ENCODE results near the gene CACHD1. TPM values are rescaled to one million over a fixed set of nuclear protein-coding genes. Genes with fewer than 3 reads are reported as not detected.

CACHD1 gene
- total and polyA plus RNA-seq, 10 donors = 1.1 to 17.3 (median 11.4) TPM

GRCh38 chr1:64489707-64490106 lies 19.8 kb downstream of the CACHD1 start:
- Histone ChIP-seq H3K9me3 (no peaks in the 10 kb centered on the region), H3K4me1 (peaks cover 0 to under 1% (median 0%) of the 10 kb centered on the region in 6 donors), H3K27me3 (replicated peaks in 1 of 7) (peaks cover 0 to 8% (median 0%) of the 10 kb centered on the region in 7 donors), H3K36me3 (no peaks in the 10 kb centered on the region), H3K4me3 (no peak overlapping the region), H3K27ac (no peak overlapping the region)
- no peak for DNase-seq
- no peak for TF ChIP-seq POLR2A (IDR thresholded peaks at IDR 0.05)
- no peak for TF ChIP-seq POLR2AphosphoS5 (IDR thresholded peaks at IDR 0.05)
- no peak for TF ChIP-seq CTCF (IDR thresholded peaks at IDR 0.05 in 8 of 11, conservative IDR thresholded peaks at IDR 0.05 in 3 of 11)
- intact Hi-C loops (cut with DNase I; ENCODE audit: low total_unique reads) = no loop called here

- no peak overlapping the region for H3K27ac ChIP-seq
Measured at GRCh38 chr1:64490213-64490818, 20.4 kb downstream of the CACHD1 start.

GRCh38 chr1:64492424-64492823 lies 22.5 kb downstream of the CACHD1 start:
- TF ChIP-seq CTCF (IDR thresholded peaks at IDR 0.05 in 8 of 11, conservative IDR thresholded peaks at IDR 0.05 in 3 of 11) = no peak
- intact Hi-C loops (cut with DNase I; ENCODE audit: low total_unique reads) = no loop called here
- Histone ChIP-seq H3K4me3 (no peak overlapping the region), H3K36me3 (no peaks in the 10 kb centered on the region), H3K9me3 (no peaks in the 10 kb centered on the region), H3K4me1 (peaks cover 0 to 8% (median 0%) of the 10 kb centered on the region in 6 donors), H3K27me3 (replicated peaks in 1 of 7) (no peaks in the 10 kb centered on the region), H3K27ac (no peak overlapping the region)
- no peak for DNase-seq
- WGBS, 5 donors = 88 to 92% (median 90%) methylated on average over 8 of the region's 8 CpGs

More at GRCh38 chr1:64490213-64490818, 20.4 kb downstream of the CACHD1 start:
- intact Hi-C loops (cut with DNase I; ENCODE audit: low total_unique reads) = no loop called here
- DNase-seq = no peak
- TF ChIP-seq CTCF (IDR thresholded peaks at IDR 0.05 in 8 of 11, conservative IDR thresholded peaks at IDR 0.05 in 3 of 11) (no peak), POLR2A (IDR thresholded peaks at IDR 0.05) (no peak), POLR2AphosphoS5 (IDR thresholded peaks at IDR 0.05) (no peak)
- H3K4me3 ChIP-seq = no peak overlapping the region
- no peaks in the 10 kb centered on the region for H3K9me3 ChIP-seq
- peaks cover 0 to 6% (median 0%) of the 10 kb centered on the region in 7 donors for H3K27me3 ChIP-seq (replicated peaks in 1 of 7)
- WGBS, 5 donors = 65 to 84% (median 71%) methylated on average over 3 of the region's 3 CpGs
- H3K4me1 ChIP-seq = peaks cover 0 to 4% (median 0%) of the 10 kb centered on the region in 6 donors
- H3K36me3 ChIP-seq = no peaks in the 10 kb centered on the region

GRCh38 chr1:64493831-64494230 lies 23.9 kb downstream of the CACHD1 start:
- Histone ChIP-seq H3K9me3 (no peaks in the 10 kb centered on the region), H3K27me3 (replicated peaks in 1 of 7) (no peaks in the 10 kb centered on the region), H3K36me3 (no peaks in the 10 kb centered on the region), H3K4me3 (no peak overlapping the region), H3K27ac (no peak overlapping the region), H3K4me1 (peaks cover 0 to 8% (median 0%) of the 10 kb centered on the region in 6 donors)
- TF ChIP-seq POLR2AphosphoS5 (IDR thresholded peaks at IDR 0.05) (no peak), CTCF (IDR thresholded peaks at IDR 0.05 in 8 of 11, conservative IDR thresholded peaks at IDR 0.05 in 3 of 11) (no peak), POLR2A (IDR thresholded peaks at IDR 0.05) (no peak)
- 84 to 91% (median 88%) methylated on average over 6 of the region's 6 CpGs for WGBS, 5 donors
- intact Hi-C loops (cut with DNase I; ENCODE audit: low total_unique reads) = no loop called here
- DNase-seq = no peak
